HG02973 (cell line): Measurements from ENCODE around the gene CDH4.
"Not testable (repeated sequence)": the region's sequence is repeated elsewhere in the genome, so short reads cannot be mapped to it uniquely, and the experiment has no call there.

Experiments used
- ATAC-seq: cut with Tn5 transposase; IDR thresholded peaks from one replicate; pipeline ENCODE4 v1.9.1; 2021; ENCODE audit warnings: moderate library complexity; ENCODE audit not compliant: unreplicated experiment

The CDH4 gene

DNA sequence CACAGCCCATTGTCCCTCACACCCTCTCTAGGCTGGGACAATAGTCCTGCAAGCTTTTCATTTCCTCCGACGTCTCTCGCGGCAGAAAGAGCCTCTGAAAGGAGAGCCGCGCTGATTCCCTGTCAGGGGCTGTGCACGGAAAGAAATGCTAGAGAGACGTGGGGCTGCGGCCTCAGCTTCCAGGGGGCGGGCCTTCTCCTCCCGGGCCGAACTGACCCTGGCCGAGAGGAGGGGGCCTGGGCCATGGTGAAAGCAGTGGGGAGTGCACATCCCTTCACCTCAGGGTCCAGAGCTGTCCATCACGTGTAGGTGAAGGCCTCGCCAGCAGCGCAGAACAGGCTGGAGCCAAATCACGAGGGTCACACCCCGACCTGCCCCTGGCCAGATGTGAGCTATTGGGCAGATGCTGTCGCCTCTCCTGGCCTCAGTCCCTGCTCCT is 593.2 kb downstream of the CDH4 start:
- no peak for ATAC-seq

DNA sequence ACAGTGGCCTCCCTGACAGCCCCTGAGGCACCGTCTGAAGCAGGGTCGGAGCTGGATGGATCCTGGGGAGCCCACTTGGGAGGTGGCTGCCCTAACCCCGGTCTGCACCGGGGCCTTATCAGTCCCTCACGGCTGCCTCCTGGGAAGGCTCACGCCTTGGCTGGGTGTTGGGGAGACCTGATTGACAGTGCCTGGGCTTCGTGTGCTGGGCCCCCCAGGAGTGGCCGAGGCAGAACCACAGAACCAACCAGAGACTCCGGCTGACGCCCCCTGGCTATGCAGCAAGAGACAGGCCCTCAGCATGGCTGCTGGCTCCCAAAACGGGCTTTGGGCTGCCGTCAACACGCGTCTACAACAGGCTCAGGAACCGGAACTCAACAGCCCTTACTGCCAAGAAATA is 594.0 kb downstream of the CDH4 start:
- ATAC-seq, result no peak

DNA sequence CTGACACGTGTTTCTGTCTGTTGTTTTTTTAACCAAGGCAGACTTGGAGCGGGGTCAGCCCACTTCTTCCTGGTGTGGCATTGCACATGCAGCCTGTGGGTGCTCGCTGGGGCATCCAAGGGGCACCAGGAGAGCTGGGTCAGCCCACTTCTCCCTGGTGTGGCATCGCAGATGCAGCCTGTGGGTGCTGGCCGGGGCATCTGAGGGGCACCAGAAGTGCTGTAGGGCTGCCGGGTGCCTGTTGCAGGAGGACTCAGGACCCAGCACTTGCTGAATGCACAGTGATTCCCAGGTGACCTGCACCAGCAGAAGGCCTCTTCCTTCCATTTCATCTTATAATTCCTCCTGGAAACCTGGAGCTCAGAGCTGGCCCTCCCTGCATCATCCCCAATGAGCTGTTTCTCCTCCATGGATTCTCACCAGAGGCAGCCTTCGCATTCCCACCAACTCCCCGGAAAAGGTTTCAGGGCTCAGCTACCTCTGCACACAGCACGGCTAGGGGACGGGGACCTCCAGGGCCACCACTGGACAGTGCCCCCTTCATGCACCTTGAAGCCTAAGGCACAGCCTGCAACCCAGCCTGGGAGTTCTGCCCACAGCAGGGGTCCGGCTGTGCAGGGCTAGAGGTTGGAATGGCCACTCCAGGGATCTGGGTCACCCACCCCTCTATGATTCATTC is 594.8 kb downstream of the CDH4 start:
- ATAC-seq, result no peak

DNA sequence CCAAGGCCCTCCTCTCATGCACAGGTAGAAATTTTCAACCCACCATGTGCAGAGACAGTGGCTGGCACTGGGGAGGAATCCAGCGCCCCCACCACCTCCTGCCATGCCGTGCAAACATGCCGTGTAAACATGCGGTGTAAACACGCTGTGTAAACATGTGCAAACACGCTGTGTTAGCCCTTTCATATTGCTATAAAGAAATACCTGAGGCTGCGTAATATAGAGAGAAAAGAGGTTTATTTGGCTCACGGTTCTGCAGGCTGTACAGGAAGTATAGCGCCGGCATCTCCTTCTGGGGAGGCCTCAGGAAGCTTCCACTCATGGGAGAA is 595.3 kb downstream of the CDH4 start:
- ATAC-seq, result no peak

DNA sequence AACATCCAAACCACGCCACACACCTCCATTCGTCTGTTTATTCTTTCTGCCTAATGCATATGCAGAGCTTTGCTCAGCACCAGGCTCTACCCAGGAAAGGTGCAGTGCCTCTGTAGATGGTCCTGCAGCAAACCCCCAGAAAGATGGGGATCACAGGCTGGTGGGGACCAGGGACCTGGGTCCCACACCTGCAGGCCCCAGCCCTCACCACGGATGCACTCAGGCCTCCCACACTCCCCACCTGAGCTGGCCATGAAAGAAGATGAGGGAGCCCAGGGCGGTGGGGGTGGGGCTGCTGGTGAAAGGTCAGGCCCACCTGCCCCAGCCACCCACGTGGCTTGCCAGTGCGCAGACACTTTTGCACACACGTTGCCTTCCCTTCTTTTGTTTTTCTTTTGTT is 595.9 kb downstream of the CDH4 start:
- no peak for ATAC-seq

DNA sequence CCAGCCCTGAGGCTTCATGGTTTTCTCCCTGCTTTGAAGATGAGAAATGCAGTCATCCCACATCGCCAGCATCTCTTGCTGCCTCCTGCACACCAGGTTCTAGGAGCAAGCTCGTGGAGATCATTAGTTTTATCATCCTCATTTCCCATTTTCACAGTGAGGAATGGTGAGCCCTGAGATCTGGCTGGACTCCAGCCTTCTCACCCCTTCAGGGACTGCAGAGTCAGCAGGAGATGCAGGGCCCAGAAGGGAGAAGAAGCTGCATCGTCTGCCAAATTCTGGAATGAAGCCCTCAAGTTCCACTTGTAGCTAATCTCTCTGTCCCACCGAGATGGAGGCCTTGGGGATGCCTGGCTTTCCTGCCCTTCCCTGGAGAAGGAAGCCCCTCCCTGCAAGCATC is 596.8 kb downstream of the CDH4 start:
- no peak for ATAC-seq

DNA sequence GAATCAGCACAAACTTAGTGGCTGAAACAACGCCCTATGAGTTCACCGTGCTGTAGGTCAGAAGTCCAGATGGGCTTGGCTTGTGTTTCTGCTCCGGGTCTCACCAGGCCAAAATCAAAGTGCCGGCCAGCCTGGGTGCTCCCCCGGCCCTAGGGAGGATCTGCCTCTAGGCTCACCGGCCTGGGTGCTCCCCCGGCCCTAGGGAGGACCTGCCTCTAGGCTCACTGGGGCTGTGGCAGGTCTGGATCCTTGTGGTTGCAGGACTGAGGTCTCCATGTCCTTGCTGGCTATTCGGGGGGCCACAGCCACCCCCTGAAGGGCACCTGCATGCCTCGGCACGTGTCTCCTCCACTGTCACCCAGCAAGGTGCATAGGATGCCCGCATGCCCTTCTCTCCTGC is 597.3 kb downstream of the CDH4 start:
- no peak for ATAC-seq

DNA sequence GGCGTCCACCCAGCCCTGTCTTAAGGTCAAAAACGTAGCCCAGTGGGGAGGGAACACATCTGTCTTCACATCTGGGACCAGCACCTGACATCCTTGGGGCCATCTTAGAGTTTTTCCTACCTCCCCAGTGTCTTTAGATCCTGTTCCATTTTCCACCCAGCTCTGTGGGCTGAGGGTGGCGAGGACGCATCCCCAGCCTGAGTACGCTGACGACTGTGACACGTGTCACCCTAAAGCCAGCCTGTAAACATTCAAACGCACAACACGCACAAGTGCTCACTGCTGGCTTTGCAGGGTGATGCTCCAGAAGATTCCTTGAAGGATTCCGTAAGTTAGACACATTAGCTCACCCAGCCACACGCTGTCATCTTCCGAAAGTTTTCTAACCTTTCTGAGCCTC is 597.8 kb downstream of the CDH4 start:
- no peak for ATAC-seq

DNA sequence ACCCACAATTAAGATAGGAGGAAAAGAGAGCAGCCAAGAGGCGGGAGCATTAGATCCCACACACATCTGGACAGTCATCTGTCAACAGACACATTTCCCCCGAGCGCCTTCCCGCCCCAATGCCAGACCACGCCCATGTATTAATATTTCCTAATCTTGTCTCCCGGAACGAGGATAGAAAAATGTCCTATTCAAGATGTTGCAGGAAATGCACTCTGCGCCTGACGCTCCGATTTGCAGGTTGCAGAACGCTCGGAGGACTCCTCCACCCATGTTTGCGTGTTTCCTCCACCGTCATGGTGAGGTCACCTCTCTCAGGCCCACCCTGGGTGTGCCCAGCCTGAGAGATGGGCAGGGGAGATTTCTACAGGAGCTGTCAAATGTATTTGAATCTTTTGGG is 598.4 kb downstream of the CDH4 start:
- ATAC-seq, result no peak

DNA sequence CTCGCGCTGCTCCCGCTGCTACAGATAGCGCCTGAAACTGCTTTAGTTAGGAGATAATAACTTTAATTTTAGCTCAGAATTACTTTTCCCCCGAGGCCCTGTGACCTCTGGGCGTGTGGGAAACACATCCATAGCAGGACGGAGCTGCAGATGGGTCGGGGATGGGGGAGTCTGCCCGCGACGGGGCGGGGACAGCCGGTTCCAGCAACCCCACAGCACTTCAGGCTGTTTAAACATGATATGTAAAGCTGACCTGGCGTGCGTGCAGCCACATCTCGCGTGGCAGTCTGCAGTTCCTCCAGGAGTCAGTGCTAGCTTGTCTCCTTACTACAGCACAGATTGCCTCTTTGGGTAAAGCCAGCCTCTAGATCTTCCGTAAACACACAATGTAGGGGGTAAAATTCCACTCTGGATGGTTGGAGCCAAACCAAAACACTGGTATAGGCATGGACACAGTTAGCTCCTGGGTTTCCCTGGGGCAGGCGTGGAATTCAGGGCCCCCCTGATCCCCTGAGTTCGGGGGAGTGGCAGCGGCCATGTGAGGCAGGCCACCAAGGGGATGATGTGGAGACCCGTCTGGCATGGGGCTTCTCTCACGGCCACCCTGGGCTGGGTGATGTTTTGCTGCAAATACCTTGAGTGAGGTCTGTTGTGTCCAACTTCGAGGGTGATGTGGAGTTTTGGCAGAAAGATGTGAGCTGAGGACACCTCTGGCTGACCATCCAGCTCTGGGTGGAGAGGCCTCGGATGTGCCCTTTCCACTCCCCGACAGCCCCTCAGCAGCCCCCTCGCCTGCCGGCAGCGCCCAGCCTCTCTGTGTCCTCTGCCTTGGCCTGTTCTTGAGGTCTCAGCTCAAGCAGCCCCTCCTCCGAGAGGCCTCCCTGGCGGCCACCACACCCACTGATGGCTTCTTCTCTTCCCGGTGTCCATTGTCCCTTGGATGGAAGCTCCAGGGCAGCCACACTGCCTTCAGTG is 599.2 kb downstream of the CDH4 start:
- ATAC-seq, result no peak

DNA sequence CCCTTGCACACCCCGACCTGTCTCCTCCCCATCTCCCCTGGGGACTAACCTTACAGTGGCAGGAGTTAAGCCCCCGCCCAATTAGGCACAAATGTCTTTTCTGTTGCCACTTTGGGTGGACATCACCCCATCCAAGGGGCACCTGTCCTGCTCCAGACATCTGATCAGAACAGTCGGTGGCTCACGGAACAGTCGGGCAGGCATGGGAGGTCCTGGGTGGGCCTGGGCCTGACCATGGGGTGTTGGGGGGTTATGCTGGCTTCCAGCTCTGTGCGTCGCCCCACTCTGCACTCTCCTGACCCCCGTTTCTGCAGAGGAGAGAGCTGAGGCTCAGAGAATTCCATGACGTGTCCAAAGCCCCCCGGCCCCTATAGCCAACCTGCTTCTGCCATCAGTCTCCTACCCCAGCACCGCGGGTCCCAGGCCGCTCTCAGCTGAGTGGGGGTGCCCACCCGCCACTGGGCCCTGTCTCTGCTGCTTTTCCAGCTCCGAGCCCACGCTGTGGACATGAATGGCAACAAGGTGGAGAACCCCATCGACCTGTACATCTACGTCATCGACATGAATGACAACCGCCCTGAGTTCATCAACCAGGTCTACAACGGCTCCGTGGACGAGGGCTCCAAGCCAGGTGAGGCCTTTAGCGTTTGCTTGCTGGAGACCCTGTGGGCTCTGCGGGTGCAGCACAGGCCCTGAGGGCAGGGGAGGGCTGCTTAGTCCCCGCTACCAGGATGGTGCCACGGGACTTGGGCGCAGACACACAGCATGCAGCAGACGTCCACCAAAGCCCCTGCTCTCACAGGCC is 600.4 kb downstream of the CDH4 start:
- no peak for ATAC-seq

DNA sequence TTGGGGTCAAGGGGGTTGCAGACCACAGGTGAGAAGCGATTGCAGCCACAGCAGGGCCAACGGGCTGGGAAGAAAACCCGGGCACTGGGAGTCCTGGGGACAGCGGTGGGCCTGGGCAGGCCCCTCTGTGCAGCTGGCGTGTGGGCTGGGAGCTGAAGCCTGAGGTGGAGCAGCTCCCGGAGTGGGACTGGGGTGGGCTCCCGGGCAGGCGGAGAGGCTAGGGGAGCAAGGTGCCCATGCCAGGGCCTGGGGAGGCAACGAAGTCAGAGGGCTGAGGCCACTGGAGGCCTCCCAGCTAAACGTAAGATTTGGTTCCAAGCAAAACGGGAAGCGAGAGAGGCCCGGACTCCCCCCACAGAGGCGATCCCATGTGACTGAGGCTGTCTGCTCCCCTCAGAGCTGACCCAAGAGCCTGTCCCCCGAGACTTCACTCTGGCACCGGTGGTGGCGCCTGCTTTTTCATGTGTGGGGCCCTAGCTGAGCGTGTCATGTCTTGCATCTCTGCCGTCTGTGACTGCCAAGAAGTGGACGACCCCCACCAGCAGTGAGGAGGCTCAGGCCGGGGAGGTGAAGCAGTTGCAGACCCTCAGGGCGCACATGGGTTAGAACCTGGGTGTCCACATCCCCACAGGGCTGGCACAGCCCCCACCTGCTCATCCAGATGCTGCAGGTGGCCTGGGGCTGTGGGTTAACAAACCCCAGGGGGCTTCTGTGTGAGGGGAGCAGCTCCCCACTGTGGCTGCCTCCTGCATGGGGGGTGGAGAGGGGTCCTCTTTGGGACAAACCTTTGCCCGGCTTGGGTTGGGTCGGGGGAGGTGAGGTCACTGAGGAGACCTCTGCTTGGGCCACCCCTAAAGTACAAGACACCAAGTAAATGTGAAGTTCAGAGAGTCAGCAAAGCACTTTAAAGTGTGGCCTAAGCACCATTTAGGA is 601.3 kb downstream of the CDH4 start:
- no peak for ATAC-seq

DNA sequence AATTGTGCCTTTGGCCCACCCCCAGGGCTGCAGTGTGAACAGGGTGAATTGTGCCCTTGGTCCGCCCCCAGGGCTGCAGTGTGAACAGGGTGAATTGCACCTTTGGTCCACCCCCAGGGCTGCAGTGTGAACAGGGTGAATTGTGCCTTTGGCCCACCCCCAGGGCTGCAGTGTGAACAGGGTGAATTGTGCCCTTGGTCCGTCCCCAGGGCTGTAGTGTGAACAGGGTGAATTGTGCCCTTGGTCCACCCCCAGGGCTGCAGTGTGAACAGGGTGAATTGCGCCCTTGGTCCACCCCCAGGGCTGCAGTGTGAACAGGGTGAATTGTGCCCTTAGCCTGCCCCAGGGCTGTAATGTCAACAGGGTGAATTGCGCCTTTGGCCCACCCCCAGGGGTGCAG is 602.5 kb downstream of the CDH4 start:
- not testable (repeated sequence) for ATAC-seq

DNA sequence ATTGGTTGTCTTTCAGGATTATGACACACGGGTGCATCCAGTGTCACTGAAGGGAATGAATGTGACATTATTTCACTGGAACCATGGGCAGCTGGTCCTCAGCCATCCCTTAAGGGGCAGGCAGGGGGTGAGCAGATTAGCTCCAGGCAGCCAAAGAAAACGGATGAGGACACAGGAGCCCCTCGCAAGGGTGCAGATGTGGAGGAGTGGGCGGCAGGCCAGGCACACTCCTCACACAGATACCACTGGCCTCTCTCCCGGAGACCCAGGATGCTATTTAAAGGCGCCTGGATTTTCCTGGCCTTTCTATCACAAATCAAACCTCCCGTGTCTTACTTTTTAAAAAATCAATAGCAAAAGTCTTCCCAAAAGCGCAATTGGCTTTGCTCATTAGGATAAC is 603.2 kb downstream of the CDH4 start:
- no peak for ATAC-seq

DNA sequence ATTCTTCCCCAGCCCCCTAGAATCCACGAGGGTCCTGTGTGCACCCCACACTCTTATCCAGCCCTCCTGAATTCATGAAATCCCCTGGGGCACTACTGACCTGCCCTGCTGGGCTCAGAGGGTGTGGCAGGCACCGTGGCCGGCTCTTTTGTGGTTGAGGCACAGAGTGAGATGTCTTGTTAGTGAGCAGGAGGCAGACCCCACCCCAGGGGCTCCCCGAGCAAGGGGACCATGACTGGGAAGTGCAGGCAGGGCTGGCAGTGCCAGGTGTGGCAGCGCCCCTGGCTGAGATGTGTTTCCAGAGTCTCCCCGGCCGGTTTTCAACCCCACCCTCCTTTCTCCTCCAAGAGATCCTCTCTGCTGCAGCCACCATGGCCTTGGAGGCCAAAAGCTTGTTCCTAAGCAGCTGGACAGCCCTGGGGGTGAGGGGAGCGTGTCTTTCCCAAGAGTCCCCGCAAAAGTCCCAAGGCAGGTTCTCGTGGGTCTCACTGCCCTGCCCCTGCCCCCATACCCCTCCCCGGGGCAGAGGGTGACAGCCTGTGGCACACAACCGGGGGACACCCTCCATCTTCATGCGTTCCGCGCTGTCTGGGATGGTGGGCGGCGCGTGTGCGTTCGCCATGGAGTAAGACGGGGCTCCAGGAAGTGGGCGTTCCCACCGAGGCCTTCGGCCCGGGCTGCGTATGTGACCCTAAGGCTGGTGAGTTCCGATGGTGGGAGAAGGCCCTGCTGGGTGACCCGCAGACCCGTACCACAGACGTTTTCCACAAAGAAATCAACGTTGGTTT is 604.8 kb downstream of the CDH4 start:
- no peak for ATAC-seq

DNA sequence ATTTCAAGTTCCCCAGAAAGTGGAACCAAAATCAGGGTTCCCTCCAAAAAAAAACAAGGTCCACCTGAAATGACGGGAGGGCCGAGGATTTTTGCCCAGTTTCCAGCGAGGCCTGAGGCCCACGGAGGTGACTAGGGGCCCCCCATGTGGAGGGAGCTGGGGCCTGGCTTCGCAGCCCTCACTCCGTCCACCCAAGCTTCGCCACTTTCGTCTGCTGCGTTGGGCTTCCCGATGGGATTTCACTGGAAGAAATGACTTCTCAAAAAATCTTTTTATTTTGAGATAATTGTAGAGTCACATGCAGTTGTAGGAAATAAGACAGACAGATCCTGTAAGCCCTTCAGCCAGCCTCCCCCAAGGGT is 605.3 kb downstream of the CDH4 start:
- ATAC-seq, result no peak

DNA sequence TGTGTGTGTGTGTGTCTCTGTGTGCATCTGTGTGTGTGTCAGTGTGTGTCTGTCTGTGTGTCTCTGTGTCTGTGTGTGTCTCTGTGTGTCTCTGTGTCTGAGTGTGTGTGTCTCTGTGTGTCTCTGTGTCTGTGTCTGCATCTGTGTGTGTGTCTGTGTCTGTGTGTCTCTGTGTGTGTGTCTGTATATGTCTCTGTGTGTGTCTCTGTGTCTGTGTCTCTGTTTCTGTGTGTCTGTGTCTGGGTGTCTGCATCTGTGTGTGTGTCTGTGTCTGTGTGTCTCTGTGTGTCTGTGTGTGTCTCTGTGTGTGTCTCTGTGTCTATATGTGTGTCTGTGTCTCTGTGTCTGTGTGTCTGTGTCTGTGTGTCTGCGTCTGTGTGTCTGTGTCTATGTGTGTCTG is 605.8 kb downstream of the CDH4 start:
- no peak for ATAC-seq

DNA sequence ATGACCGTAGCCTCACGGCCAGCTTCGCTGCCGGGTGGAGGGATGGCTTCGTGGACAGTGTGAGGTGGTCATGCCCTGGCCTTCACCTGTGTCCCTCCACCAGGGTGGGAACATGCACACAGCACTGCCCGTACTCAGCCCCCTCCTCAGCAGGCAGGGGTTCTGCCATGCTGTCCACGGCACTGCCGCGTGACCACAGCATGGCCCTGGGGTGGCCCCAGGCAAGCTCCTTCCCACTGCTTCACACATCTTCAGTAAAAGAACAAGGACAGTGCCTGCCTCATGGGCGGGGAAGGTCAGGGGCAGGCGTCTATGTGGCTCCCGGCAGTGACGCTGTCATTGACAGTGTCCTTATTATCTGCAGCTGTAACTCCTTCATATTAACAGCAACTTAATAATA is 607.7 kb downstream of the CDH4 start:
- ATAC-seq, result no peak

DNA sequence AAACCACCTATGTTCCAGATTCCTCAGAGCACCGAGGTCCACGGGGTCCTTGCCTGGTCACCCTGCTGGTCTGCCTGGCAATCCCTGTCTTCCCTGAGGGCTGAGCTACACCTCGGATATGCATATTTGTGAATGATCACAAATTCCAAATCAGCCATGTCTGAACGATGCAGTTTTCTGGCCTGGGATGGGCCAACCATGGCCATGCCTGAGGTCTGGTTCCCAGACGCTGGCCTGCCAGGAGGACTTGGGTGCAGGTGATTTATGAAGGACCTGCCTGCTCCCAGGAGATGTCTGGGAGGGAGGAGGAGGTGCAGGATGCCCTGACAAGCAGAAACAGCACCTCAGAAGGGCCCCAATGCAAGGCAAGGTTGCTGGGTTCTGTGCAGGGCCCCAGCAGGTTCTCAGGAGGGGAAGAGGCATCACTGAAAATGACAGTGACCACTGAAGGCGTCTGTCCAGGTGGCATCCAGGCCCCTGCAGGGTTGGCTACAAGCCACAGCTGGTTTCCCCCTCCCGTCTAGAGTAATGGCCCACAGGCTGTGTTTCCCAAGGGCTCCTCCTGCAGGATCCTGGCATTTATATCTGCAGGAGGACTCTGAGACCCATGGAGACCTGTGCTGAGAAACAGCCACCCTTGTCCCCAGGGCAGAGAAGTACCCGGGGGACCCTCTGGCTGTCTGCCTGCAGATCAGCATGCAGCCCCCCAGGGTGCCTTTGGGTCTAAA is 608.4 kb downstream of the CDH4 start:
- no peak for ATAC-seq
